A549 treated with AZD2906 at 1 μM for 4 hours (cell line): ENCODE data around the gene LGALS9. TPM values are rescaled to one million over a fixed set of nuclear protein-coding genes. Genes with fewer than 3 reads are reported as not detected.

ENCODE experiments used
- total RNA-seq: library from RNA; stranded (reverse); fragments of 200-300 nt; extraction: Qiagen RNA extraction; gene quantifications from 5 replicates; pipeline ENCODE4 v1.2.3, GENCODE V29; 2022

The LGALS9 gene
- total RNA-seq, result 1.0 to 1.5 TPM (median 1.4 TPM) in 5 replicates

DNA sequence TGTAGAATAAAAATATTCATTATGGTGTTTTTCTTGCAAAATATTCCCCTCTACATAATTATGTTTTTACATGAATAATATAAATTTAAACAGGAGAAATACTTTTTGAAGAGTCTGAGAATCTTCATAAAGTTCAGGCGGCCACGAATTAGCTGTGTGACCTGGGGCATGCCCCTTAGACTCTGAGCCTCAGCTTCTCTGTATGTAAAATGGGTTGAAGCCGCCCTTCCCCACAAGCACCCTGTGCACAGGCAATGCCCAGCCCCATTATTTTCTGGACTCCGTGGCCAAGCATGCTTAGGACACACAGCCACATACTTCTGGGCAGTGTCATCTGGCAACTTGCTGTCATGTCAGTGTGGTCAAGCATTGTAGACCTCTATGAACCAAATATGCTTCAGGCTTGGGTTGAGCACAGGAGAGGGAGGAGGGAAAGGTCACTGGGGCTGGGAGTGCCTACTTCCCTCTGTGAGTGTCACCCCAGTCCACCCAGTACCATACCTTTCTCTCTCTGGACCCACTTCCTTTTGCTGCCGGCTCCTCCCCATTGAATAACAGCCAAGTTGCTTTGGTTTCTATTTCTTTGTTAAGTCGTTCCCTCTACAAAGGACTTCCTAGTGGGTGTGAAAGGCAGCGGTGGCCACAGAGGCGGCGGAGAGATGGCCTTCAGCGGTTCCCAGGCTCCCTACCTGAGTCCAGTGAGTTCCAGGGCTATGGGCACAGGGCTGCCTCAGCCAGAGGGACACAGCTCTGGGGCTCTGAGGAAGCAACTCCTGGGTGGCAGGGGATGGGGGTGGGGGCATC lies at the start of gene LGALS9:
LGALS9 (plus strand) TSS at position 582 of the 804 bp plus-strand sequence; CDS start at position 660, 78 bp downstream.

Other genes starting within 250 kb of the LGALS9 start
- 10.5 to 18.0 TPM (median 14.2 TPM) in 5 replicates for gene KSR1, start 174.7 kb upstream of the LGALS9 start, total RNA-seq
- gene NOS2, start 169.3 kb downstream of the LGALS9 start, total RNA-seq, result 0.22 to 0.34 TPM (median 0.26 TPM) in 5 replicates